ENCODE data around the gene DPYD. TPM values are rescaled to one million over a fixed set of nuclear protein-coding genes. Genes with fewer than 3 reads are reported as not detected.

DPYD gene
- total RNA-seq, 1 donor from 2014 or later: 9.2 TPM

- Histone ChIP-seq H3K27ac (replicated peaks) (no peak overlapping the region), H3K27me3 (ENCODE audit: low read depth) (no peaks in the 10 kb centered on the region), H3K36me3 (no peaks in the 10 kb centered on the region), H3K4me3 (no peak overlapping the region), H3K9me3 (replicated peaks) (peaks cover 27% of the 10 kb centered on the region), H3K4me1 (no peaks in the 10 kb centered on the region)
- intact Hi-C loops (cut with micrococcal nuclease): no loop called here
- TF ChIP-seq CTCF (IDR thresholded peaks at IDR 0.05; ENCODE audit: borderline replicate concordance): no peak
- no peak for DNase-seq
These were observed 754.2 kb downstream of the DPYD start for GRCh38 chr1:97166626-97167025.

- no peak overlapping the region for H3K27ac ChIP-seq (replicated peaks)
- peaks cover 27% of the 10 kb centered on the region for H3K9me3 ChIP-seq (replicated peaks)
- H3K4me1 ChIP-seq: peaks cover 9% of the 10 kb centered on the region
- intact Hi-C loops (cut with micrococcal nuclease): no loop called here
- no peaks in the 10 kb centered on the region for H3K36me3 ChIP-seq
- no peaks in the 10 kb centered on the region for H3K27me3 ChIP-seq (ENCODE audit: low read depth)
- DNase-seq: no peak
- no peak overlapping the region for H3K4me3 ChIP-seq
- TF ChIP-seq CTCF (IDR thresholded peaks at IDR 0.05; ENCODE audit: borderline replicate concordance): no peak
These were observed 756.6 kb downstream of the DPYD start for GRCh38 chr1:97164276-97164639.

GRCh38 chr1:97163591-97164275, 757.1 kb downstream of the DPYD start:
- Histone ChIP-seq H3K27me3 (ENCODE audit: low read depth) (no peaks in the 10 kb centered on the region), H3K9me3 (replicated peaks) (peaks cover 27% of the 10 kb centered on the region), H3K36me3 (no peaks in the 10 kb centered on the region), H3K4me1 (peaks cover 9% of the 10 kb centered on the region), H3K4me3 (no peak overlapping the region), H3K27ac (replicated peaks) (no peak overlapping the region)
- no peak for DNase-seq
- no peak for TF ChIP-seq CTCF (IDR thresholded peaks at IDR 0.05; ENCODE audit: borderline replicate concordance)
- intact Hi-C loops (cut with micrococcal nuclease): no loop called here

- no peak for TF ChIP-seq CTCF (IDR thresholded peaks at IDR 0.05; ENCODE audit: borderline replicate concordance)
- DNase-seq: no peak
- H3K4me3 ChIP-seq: no peak overlapping the region
- H3K36me3 ChIP-seq: no peaks in the 10 kb centered on the region
- intact Hi-C loops (cut with micrococcal nuclease): no loop called here
- H3K4me1 ChIP-seq: peaks cover 9% of the 10 kb centered on the region
- H3K27ac ChIP-seq (replicated peaks): no peak overlapping the region
- no peaks in the 10 kb centered on the region for H3K27me3 ChIP-seq (ENCODE audit: low read depth)
- H3K9me3 ChIP-seq (replicated peaks): peaks cover 26% of the 10 kb centered on the region
These were observed 760.0 kb downstream of the DPYD start for GRCh38 chr1:97160818-97161217.

- H3K4me1 ChIP-seq: peaks cover 9% of the 10 kb centered on the region
- no peak for DNase-seq
- no peak for TF ChIP-seq CTCF (IDR thresholded peaks at IDR 0.05; ENCODE audit: borderline replicate concordance)
- no peak overlapping the region for H3K27ac ChIP-seq (replicated peaks)
- intact Hi-C loops (cut with micrococcal nuclease): no loop called here
- H3K36me3 ChIP-seq: no peaks in the 10 kb centered on the region
- peaks cover 14% of the 10 kb centered on the region for H3K9me3 ChIP-seq (replicated peaks)
- no peaks in the 10 kb centered on the region for H3K27me3 ChIP-seq (ENCODE audit: low read depth)
- H3K4me3 ChIP-seq: no peak overlapping the region
These were observed 761.5 kb downstream of the DPYD start for GRCh38 chr1:97159342-97159741.
